ENCODE results near the gene ABCC1.

ABCC1 gene

GRCh38 chr16:16059895-16060590, 110.6 kb downstream of the ABCC1 start:
- Histone ChIP-seq H3K36me3 (ENCODE audit: control insufficient read depth, low read length) (peaks cover 48% of the 10 kb centered on the region), H3K9me3 (ENCODE audit: control insufficient read depth, insufficient read depth, low read length) (no peaks in the 10 kb centered on the region)

DNA sequence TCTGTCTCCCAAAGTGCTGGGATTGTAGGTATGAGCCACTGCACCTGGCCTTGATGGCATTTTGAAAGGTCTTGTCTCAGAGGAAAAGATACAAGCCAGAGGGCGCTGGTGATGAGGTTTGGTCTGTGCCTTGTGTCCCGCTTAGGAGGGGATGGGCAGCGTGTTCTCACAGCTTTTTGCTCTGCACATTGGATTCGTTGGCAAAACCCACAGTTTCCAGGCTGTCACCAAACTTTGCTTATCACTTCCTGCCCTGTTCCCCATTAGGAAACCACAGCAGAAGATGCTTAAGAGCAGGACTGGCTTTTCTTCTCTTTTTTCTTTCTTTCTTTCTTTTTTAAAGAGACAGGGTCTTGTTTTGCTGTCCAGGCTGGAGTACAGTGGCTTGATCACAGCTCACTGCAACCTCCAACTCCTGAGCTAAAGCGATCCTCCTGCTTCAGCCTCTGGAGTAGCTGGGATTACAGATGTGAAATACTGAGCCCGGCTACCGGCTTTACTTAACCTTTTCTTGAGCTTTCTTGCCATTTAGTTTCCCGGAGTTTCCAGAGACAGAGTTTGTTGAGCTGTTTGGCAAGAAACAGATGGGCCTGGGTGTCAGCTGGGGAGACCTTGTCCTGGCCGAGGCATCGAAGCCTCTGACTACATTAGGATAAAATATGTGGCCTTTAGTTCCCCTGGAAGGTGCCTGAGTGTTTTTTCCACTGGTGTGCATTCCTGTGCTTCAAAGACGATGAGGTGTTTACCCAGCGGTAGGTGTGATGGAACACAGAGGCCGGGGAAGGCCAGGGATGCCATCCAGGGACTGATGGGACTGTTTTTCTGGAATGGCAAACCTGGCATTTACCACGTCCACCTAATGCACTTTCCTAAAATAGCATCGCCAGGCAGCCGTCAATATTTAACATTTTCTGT, 112.9 kb downstream of the ABCC1 start:
- no peaks in the 10 kb centered on the region for H3K9me3 ChIP-seq (ENCODE audit: control insufficient read depth, insufficient read depth, low read length)
- no peaks in the 10 kb centered on the region for H3K79me2 ChIP-seq (ENCODE audit: control insufficient read depth, low read length)
- H3F3A ChIP-seq (ENCODE audit: control insufficient read depth, insufficient read depth) = no peaks in the 10 kb centered on the region
- H3K4me2 ChIP-seq (ENCODE audit: low read length) = peak overlapping the region; percentile 38; the same call in 1 of the 2 replicates
- TF ChIP-seq, protein P1, sequence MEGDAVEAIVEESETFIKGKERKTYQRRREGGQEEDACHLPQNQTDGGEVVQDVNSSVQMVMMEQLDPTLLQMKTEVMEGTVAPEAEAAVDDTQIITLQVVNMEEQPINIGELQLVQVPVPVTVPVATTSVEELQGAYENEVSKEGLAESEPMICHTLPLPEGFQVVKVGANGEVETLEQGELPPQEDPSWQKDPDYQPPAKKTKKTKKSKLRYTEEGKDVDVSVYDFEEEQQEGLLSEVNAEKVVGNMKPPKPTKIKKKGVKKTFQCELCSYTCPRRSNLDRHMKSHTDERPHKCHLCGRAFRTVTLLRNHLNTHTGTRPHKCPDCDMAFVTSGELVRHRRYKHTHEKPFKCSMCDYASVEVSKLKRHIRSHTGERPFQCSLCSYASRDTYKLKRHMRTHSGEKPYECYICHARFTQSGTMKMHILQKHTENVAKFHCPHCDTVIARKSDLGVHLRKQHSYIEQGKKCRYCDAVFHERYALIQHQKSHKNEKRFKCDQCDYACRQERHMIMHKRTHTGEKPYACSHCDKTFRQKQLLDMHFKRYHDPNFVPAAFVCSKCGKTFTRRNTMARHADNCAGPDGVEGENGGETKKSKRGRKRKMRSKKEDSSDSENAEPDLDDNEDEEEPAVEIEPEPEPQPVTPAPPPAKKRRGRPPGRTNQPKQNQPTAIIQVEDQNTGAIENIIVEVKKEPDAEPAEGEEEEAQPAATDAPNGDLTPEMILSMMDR (IDR thresholded peaks at IDR 0.05; ENCODE audit: low read depth, low read length, poor library complexity, severe bottlenecking) = peak; percentile 29
- TF ChIP-seq EZH2phosphoT487 (IDR thresholded peaks at IDR 0.05; ENCODE audit: borderline replicate concordance, low read length) = no peak
- H3K4me3 ChIP-seq (ENCODE audit: low read length) = no peak overlapping the region
- H3K27ac ChIP-seq (ENCODE audit: low read depth, low read length) = no peak overlapping the region
- peaks cover 40% of the 10 kb centered on the region for H3K4me1 ChIP-seq (ENCODE audit: control insufficient read depth, low read length)
- no peaks in the 10 kb centered on the region for H3K27me3 ChIP-seq (ENCODE audit: control insufficient read depth, low read length)
- no peaks in the 10 kb centered on the region for H4K20me1 ChIP-seq (ENCODE audit: control insufficient read depth, insufficient read depth, low read depth, low read length)
- no peaks in the 10 kb centered on the region for H3K9me2 ChIP-seq (replicated peaks; ENCODE audit: control insufficient read depth, low read length)
- H3K36me3 ChIP-seq (ENCODE audit: control insufficient read depth, low read length) = peaks cover 44% of the 10 kb centered on the region

More at GRCh38 chr16:16059895-16060590, 110.6 kb downstream of the ABCC1 start:
- Histone ChIP-seq H3K9me2 (replicated peaks; ENCODE audit: control insufficient read depth, low read length) (no peaks in the 10 kb centered on the region), H3K27me3 (ENCODE audit: control insufficient read depth, low read length) (no peaks in the 10 kb centered on the region), H3K79me2 (ENCODE audit: control insufficient read depth, low read length) (no peaks in the 10 kb centered on the region), H4K20me1 (ENCODE audit: control insufficient read depth, insufficient read depth, low read depth, low read length) (no peaks in the 10 kb centered on the region), H3K27ac (ENCODE audit: low read depth, low read length) (no peak overlapping the region), H3K4me1 (ENCODE audit: control insufficient read depth, low read length) (peaks cover 38% of the 10 kb centered on the region), H3K4me3 (ENCODE audit: low read length) (no peak overlapping the region), H3K4me2 (ENCODE audit: low read length) (no peak overlapping the region), H3F3A (ENCODE audit: control insufficient read depth, insufficient read depth) (no peaks in the 10 kb centered on the region)
- TF ChIP-seq EZH2phosphoT487 (IDR thresholded peaks at IDR 0.05; ENCODE audit: borderline replicate concordance, low read length) = no peak
- TF ChIP-seq, protein P1 (IDR thresholded peaks at IDR 0.05; ENCODE audit: low read depth, low read length, poor library complexity, severe bottlenecking) = no peak

- H3K27me3 ChIP-seq (ENCODE audit: control insufficient read depth, low read length) = no peaks in the 10 kb centered on the region
- no peak overlapping the region for H3K27ac ChIP-seq (ENCODE audit: low read depth, low read length)
- H3K36me3 ChIP-seq (ENCODE audit: control insufficient read depth, low read length) = peaks cover 49% of the 10 kb centered on the region
- H4K20me1 ChIP-seq (ENCODE audit: control insufficient read depth, insufficient read depth, low read depth, low read length) = no peaks in the 10 kb centered on the region
- peaks cover 40% of the 10 kb centered on the region for H3K4me1 ChIP-seq (ENCODE audit: control insufficient read depth, low read length)
- no peaks in the 10 kb centered on the region for H3K9me3 ChIP-seq (ENCODE audit: control insufficient read depth, insufficient read depth, low read length)
- no peaks in the 10 kb centered on the region for H3K79me2 ChIP-seq (ENCODE audit: control insufficient read depth, low read length)
- TF ChIP-seq, protein P1 (IDR thresholded peaks at IDR 0.05; ENCODE audit: low read depth, low read length, poor library complexity, severe bottlenecking) = no peak
- no peak overlapping the region for H3K4me2 ChIP-seq (ENCODE audit: low read length)
- no peaks in the 10 kb centered on the region for H3F3A ChIP-seq (ENCODE audit: control insufficient read depth, insufficient read depth)
- no peaks in the 10 kb centered on the region for H3K9me2 ChIP-seq (replicated peaks; ENCODE audit: control insufficient read depth, low read length)
- no peak overlapping the region for H3K4me3 ChIP-seq (ENCODE audit: low read length)
Observed at GRCh38 chr16:16063683-16064082, 114.3 kb downstream of the ABCC1 start.

Measured in DOHH2 (cell line).